ENCODE data around the gene ATF6B. TPM values are rescaled to one million over a fixed set of nuclear protein-coding genes. Genes with fewer than 3 reads are reported as not detected.

ATF6B gene
- total and polyA plus RNA-seq, 2 of the 13 experiments (the other 11 are each of a cell fraction or from before 2014, with no cell fraction given) = 18.1 to 44.0 TPM

GRCh38 chr6:32096087-32096393 is 32.0 kb downstream of the ATF6B start:
- DNase-seq (ENCODE audit: low spot score) (no peak), ATAC-seq (no peak; the same call in 2 of the 3 replicates), FAIRE-seq (no peak)
- Histone ChIP-seq H4K20me1 (ENCODE audit: insufficient read depth, low read length) (no peaks in the 10 kb centered on the region), H3K79me2 (ENCODE audit: insufficient read depth, low read length) (no peaks in the 10 kb centered on the region), H3K9me3 (ENCODE audit: low read length) (no peaks in the 10 kb centered on the region), H2AFZ (ENCODE audit: low read length) (no peak overlapping the region), H3K27ac (ENCODE audit: extremely low read length, insufficient read depth, low read length) (no peak overlapping the region), H3K9ac (ENCODE audit: insufficient read depth, low read depth, low read length) (no peak overlapping the region), H3K27me3 (ENCODE audit: control insufficient read depth in 1 of 2, insufficient read depth in 2 of 2, low read length in 2 of 2) (peaks cover 21 to 59% of the 10 kb centered on the region in 2 experiments), H3K4me1 (ENCODE audit: insufficient read depth, low read length) (peaks cover 11% of the 10 kb centered on the region; the same call in 1 of the 2 replicates), H3K4me2 (ENCODE audit: low read depth, low read length) (peak overlapping the region; percentile 49), H3K4me3 (replicated peaks in 1 of 3; ENCODE audit: insufficient read depth in 1 of 3, low read depth in 2 of 3, low read length in 3 of 3) (peak overlapping the region in 2 of 3 experiments; percentile 28 to 45; a peak in 2 of 6 replicates), H3K36me3 (replicated peaks in 1 of 2; ENCODE audit: control insufficient read depth in 1 of 2, insufficient read depth in 2 of 2, low read length in 2 of 2) (no peaks in the 10 kb centered on the region)
- POLR2A ChIA-PET = no interaction called here
- WGBS (ENCODE audit: low lambda C conversion rate) = 67% methylated on average over 11 of the region's 36 CpGs
- TF ChIP-seq KDM5B (CRISPR knock-in tag; IDR thresholded peaks at IDR 0.05; ENCODE audit: borderline replicate concordance) (0 out of 2 replicates have a peak, but pooled peaks have one; percentile 11), NR2F2 (IDR thresholded peaks at IDR 0.05; ENCODE audit: borderline replicate concordance, low read depth) (no peak)
- intact Hi-C loops (cut with micrococcal nuclease; ENCODE audit: unreplicated experiment) (no loop called here), in situ Hi-C loops (cut with HindIII; ENCODE audit: extremely low pct_ligation_motif_present, low pct_unique_long_range_greater_than_20kb) (loop anchor here (25.0 kb wide), 1 partner anchor 691 kb away; no protein-coding TSS in a partner anchor)
- no TSS peak for BruUV-seq (replicated peaks)
- CTCF ChIA-PET (ENCODE audit: low intra/inter-chr PET ratio, low total read pairs) = no interaction called here

- no TSS peak for BruUV-seq (replicated peaks)
- in situ Hi-C loops (cut with HindIII; ENCODE audit: extremely low pct_ligation_motif_present, low pct_unique_long_range_greater_than_20kb) = loop anchor here (25.0 kb wide), 1 partner anchor 692 kb away; no protein-coding TSS in a partner anchor
- H3K36me3 ChIP-seq (replicated peaks in 1 of 2; ENCODE audit: control insufficient read depth in 1 of 2, insufficient read depth in 2 of 2, low read length in 2 of 2) = no peaks in the 10 kb centered on the region
- peaks cover 21 to 59% of the 10 kb centered on the region in 2 experiments for H3K27me3 ChIP-seq (ENCODE audit: control insufficient read depth in 1 of 2, insufficient read depth in 2 of 2, low read length in 2 of 2)
- H3K9me3 ChIP-seq (ENCODE audit: low read length) = no peaks in the 10 kb centered on the region
- no peak overlapping the region for H3K27ac ChIP-seq (ENCODE audit: extremely low read length, insufficient read depth, low read length)
- no peak overlapping the region for H3K4me2 ChIP-seq (ENCODE audit: low read depth, low read length)
- peaks cover 11% of the 10 kb centered on the region; the same call in 1 of the 2 replicates for H3K4me1 ChIP-seq (ENCODE audit: insufficient read depth, low read length)
- DNase-seq (ENCODE audit: low spot score) = no peak
- intact Hi-C loops (cut with micrococcal nuclease; ENCODE audit: unreplicated experiment) = no loop called here
- no peaks in the 10 kb centered on the region for H4K20me1 ChIP-seq (ENCODE audit: insufficient read depth, low read length)
- no peak overlapping the region for H3K4me3 ChIP-seq (replicated peaks in 1 of 3; ENCODE audit: insufficient read depth in 1 of 3, low read depth in 2 of 3, low read length in 3 of 3)
- ChIA-PET POLR2A (no interaction called here), CTCF (ENCODE audit: low intra/inter-chr PET ratio, low total read pairs) (no interaction called here)
- no peak for FAIRE-seq
- peak; percentile 27 for ATAC-seq
- H3K79me2 ChIP-seq (ENCODE audit: insufficient read depth, low read length) = no peaks in the 10 kb centered on the region
- H3K9ac ChIP-seq (ENCODE audit: insufficient read depth, low read depth, low read length) = no peak overlapping the region
- no peak overlapping the region for H2AFZ ChIP-seq (ENCODE audit: low read length)
- WGBS (ENCODE audit: low lambda C conversion rate) = 72% methylated on average over 29 of the region's 30 CpGs
- TF ChIP-seq PAX8 (CRISPR knock-in tag; IDR thresholded peaks at IDR 0.05; ENCODE audit: borderline replicate concordance) = no peak
- no peak for TF ChIP-seq ZNF33B (CRISPR knock-in tag; IDR thresholded peaks at IDR 0.05)
- TF ChIP-seq TFDP2 (CRISPR knock-in tag; IDR thresholded peaks at IDR 0.05) = no peak
- no peak for TF ChIP-seq ZNF274 (CRISPR knock-in tag; IDR thresholded peaks at IDR 0.05)
- no peak for TF ChIP-seq NCOA2 (CRISPR knock-in tag; IDR thresholded peaks at IDR 0.05)
- TF ChIP-seq HMGXB4 (CRISPR knock-in tag; IDR thresholded peaks at IDR 0.05; ENCODE audit: borderline replicate concordance in 1 of 2, low read depth in 1 of 2) = no peak
- no peak for TF ChIP-seq HMG20B (CRISPR knock-in tag; conservative IDR thresholded peaks at IDR 0.05)
- TF ChIP-seq ZNF333 (CRISPR knock-in tag; IDR thresholded peaks at IDR 0.05; ENCODE audit: borderline replicate concordance) = no peak
- TF ChIP-seq MTA1 (CRISPR knock-in tag; IDR thresholded peaks at IDR 0.05; ENCODE audit: borderline replicate concordance) = 0 out of 2 replicates have a peak, but pooled peaks have one; percentile 10
- TF ChIP-seq TEF (CRISPR knock-in tag; IDR thresholded peaks at IDR 0.05) = no peak
- no peak for TF ChIP-seq ZNF773 (CRISPR knock-in tag; IDR thresholded peaks at IDR 0.05; ENCODE audit: borderline replicate concordance)
- TF ChIP-seq POLR2G (IDR thresholded peaks at IDR 0.05; ENCODE audit: low read depth, low read length) = no peak
These were observed 32.5 kb downstream of the ATF6B start for GRCh38 chr6:32095338-32096086.

All from HepG2 (cell line).